ENCODE results near the gene OR2T27.

DNA sequence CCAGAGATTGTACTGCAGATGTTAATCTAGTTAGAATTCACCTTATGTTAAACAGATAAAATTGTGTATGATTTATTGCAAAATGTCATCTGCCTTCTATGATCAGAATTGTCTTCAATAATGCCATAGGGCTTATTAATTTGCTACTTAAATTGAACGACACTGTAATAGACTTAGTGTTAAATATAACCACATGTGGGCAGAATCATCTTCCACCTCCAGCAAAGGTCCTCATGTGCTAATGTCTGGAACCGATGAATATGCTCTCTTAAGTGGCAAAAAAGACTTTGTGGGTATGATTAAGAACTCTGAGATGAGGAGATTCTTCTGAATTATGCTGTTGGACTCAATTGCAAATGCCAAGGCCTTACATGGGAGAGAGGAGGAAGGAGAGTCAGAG is 24.8 kb downstream of the OR2T27 start:
- TF ChIP-seq POLR2AphosphoS5 (IDR thresholded peaks at IDR 0.05; ENCODE audit: insufficient read depth, low read depth, low read length) (no peak), GATA2 (IDR thresholded peaks at IDR 0.05; ENCODE audit: insufficient read depth, insufficient read length, low read depth, low read length) (no peak), POLR2A (IDR thresholded peaks at IDR 0.05; ENCODE audit: low read depth, low read length) (no peak), EZH2 (IDR thresholded peaks at IDR 0.05; ENCODE audit: borderline replicate concordance, low read depth, low read length, severe bottlenecking) (no peak), JUN (IDR thresholded peaks at IDR 0.05; ENCODE audit: borderline replicate concordance, insufficient read depth, insufficient read length, low read depth) (no peak), FOS (IDR thresholded peaks at IDR 0.05; ENCODE audit: borderline replicate concordance, insufficient read depth, low read length) (no peak)
- TF ChIP-seq, protein P1, sequence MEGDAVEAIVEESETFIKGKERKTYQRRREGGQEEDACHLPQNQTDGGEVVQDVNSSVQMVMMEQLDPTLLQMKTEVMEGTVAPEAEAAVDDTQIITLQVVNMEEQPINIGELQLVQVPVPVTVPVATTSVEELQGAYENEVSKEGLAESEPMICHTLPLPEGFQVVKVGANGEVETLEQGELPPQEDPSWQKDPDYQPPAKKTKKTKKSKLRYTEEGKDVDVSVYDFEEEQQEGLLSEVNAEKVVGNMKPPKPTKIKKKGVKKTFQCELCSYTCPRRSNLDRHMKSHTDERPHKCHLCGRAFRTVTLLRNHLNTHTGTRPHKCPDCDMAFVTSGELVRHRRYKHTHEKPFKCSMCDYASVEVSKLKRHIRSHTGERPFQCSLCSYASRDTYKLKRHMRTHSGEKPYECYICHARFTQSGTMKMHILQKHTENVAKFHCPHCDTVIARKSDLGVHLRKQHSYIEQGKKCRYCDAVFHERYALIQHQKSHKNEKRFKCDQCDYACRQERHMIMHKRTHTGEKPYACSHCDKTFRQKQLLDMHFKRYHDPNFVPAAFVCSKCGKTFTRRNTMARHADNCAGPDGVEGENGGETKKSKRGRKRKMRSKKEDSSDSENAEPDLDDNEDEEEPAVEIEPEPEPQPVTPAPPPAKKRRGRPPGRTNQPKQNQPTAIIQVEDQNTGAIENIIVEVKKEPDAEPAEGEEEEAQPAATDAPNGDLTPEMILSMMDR (IDR thresholded peaks at IDR 0.05; ENCODE audit: extremely low read depth in 1 of 2, insufficient read depth in 1 of 2, low read depth in 1 of 2, low read length in 2 of 2), result no peak
- TF ChIP-seq, protein P2, sequence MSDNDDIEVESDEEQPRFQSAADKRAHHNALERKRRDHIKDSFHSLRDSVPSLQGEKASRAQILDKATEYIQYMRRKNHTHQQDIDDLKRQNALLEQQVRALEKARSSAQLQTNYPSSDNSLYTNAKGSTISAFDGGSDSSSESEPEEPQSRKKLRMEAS (IDR thresholded peaks at IDR 0.05; ENCODE audit: insufficient read depth, insufficient read length), result no peak
